Activated CD8-positive, alpha-beta memory T cell treated with anti-CD3 and anti-CD28 coated beads, Interleukin-2, amount 50 U/mL, for 24 hours (primary cell): ENCODE measurements around the gene GRK5.

Experiments used
- DNase-seq: peaks from one replicate; pipeline ENCODE4 v3.0.0-alpha.2; 2020; ENCODE audit errors: extremely low read depth

Gene GRK5

DNA sequence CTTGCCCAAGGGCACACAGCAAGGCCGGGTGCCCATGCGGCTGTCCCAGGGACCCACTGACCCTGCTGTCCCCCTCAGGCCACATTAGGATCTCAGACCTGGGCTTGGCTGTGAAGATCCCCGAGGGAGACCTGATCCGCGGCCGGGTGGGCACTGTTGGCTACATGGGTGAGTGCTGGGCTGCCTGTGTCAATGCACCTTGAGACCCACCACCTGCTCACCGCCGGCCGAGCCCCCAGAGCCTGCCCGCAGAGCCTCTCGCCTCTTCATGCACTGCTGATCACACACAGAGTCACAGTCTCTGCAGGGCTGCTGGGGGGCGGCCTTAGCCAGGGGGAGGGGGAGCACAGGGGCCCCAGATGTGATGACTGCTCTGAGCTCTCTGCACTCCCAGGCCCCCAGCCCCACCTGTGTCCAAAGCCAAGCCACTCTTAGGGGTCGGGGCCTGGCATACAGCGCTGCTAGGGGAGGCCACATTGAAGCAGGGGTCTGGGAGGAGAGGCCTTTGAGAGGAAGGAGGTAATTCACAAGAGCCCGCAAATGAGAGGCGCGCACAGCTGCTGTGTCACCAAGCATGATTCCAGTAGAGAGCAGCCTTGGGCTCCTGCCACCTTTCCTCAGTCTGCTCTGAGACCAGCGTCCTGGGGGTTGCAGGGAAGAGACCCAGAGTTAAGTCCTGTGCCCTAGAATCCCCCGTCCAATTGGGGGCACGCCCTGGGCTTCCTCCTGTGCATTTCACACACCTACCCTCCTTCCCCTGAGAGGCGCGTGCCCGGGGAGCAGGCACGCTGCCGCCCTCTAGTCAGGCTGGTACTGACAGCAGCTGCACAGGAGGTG is 234.8 kb downstream of the GRK5 start:
- no peak for DNase-seq

DNA sequence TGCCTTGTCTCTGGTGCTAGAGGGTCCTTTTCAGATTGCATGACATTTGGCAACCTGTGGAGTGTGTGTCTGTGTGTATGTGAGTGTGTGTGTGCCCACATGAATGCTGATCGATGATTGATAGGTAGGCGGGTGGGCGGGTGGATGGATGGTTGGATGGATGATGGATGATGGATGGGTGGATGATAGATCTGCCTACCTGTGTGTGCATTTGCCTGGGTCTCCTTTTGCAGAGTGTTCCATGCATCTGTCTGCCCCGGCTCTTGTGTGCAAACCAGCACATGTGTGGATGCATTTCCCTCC is 235.3 kb downstream of the GRK5 start:
- DNase-seq = no peak

DNA sequence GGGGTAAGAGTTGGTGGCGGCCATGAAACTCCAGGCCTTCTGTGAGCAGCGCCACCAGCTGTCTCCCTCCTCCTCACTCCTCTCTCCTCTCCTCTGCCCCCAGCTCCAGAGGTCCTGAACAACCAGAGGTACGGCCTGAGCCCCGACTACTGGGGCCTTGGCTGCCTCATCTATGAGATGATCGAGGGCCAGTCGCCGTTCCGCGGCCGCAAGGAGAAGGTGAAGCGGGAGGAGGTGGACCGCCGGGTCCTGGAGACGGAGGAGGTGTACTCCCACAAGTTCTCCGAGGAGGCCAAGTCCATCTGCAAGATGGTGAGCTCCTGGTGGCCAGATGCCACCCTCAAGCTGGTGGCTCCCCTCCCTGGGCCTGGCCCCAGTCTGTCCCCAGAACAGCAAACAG is 236.1 kb downstream of the GRK5 start:
- DNase-seq = no peak

DNA sequence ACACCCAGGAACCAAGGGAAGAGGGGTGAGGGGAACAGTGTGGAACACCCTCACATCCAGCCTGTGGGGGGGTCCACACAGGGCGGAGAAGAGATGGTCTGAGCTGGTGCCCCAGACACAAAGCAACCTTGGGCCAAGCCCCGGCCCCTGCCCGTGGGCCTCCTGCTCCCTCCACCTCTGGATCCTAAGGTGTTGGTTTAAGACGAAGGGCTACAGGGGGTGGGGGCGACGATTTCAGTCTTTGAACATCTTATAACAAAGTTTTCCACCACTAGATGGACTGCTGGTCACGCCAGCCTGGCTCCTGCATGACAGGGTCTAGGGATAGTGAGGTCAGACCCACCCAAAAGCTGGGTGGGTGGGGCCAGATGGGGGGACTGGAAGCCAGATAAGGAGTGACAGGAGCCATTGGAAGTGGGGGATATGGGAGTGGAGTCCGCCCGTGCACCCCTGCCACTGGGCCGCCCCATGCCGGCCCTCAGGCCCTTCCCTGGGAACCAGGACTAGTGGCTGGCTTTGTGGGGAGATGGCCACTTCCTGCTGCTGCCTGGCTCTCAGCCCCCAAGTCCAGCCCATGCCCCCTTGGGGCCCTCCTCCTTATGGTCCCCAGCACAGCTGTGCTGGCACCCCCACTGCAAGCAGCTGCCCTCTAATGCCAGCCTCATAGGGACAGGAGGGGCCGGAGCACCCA is 236.7 kb downstream of the GRK5 start:
- no peak for DNase-seq

DNA sequence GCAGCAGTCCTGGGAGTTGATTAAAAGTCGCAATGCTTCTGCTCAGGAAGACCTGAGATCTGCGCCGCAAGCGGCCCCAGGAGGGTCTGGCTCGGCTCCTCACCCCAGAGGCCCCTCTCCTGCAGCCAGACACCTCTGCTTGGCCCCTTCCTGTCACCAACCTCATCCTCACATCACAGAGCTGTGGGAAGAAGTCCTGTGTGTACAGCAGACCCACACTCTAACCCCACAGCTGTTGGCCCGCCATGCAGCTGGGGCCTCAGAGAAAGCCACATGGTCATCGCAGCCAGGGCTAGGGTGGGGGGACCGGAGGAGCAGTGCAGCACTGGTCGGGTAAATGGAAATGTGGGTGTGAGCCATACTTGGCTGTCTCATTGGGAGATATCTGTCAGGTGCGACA is 237.5 kb downstream of the GRK5 start:
- DNase-seq = no peak

DNA sequence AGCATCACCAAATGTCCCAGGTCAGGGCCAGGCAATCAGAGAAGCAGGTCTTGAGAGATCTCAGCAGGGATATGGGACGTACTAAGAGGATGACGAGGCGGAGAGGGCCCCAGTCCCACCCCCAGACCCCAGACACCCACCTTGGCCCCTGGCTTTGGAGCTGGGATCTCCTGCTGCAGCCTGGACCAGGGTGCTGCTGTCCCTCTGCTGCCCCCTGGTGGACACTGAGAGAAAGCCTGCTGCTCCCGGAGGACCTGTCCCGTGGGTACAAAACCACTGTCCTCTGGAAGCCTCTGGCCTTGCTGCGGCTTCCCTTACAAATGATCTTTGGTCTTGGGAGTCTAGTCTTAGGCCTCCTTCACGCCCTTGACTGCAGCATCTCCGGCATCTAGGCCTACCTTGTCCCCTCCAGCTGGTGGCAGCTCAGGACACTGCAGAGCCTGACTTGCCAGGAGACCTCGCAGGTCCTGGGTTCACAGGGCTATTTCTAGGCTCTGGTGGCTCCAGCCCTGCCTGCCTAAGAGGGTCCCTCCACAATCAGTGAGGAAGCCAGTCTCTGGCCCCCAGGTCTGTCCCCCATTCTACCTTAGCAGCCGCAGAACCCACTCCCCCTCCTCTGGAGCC is 238.1 kb downstream of the GRK5 start:
- peak; percentile 57 for DNase-seq

DNA sequence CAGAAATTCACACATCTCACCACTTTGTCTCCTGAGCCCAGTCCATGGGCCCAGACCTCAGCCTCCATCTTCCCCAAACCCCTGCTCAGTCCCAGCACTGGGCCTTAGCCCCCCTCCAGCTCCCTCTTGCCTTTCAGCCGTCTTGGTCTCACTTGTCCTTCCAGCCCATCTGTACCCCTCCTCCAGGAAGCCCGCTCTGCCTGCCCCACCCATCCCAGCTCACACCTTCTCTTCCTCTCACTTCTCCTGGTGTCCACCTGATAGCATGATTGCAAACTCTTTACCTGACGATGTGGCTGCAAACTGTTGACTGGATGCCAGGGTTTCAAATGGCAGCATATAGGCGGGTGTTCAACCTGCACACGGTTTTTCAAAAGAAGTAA is 238.6 kb downstream of the GRK5 start:
- no peak for DNase-seq

DNA sequence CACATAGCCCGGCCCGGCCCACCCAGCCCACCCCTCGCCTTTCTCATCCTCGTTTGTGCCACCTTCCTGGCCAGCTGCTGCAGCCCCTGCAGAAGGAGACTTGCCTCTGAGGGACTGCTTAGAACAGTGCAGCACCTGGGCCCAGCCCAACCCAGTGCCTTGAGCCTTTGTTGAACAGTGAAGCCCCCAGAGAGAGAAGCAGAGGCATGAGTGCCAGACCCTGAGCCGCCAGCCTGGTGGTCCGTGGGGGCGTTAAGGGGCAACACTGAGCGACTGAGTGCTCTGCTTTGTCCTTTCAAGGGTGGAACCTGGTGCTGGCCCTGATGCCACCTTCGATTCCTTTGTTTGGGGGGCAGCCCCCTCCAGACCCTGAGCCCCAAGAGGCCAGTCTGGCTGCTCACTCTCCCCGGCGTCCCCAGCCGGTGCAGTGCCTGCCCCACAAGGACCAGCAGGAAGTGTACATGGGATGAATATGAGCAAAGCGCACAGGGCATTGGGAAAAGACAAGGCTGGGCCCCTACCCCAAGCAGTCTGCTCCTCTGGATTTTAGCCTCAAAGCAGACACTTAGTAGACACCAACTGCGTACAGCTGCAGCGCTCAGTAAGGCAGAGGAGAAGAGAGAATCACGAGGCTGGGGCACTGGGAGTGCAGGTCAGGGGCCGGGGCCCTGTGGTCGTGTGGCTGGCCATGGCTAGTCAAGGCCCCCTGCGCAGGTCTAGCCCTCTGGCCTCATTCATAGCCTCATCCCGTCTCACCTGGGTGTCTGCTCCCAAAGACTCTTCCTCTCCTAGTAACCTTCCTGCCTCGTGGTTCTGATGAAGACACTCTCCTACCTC is 239.3 kb downstream of the GRK5 start:
- no peak for DNase-seq

DNA sequence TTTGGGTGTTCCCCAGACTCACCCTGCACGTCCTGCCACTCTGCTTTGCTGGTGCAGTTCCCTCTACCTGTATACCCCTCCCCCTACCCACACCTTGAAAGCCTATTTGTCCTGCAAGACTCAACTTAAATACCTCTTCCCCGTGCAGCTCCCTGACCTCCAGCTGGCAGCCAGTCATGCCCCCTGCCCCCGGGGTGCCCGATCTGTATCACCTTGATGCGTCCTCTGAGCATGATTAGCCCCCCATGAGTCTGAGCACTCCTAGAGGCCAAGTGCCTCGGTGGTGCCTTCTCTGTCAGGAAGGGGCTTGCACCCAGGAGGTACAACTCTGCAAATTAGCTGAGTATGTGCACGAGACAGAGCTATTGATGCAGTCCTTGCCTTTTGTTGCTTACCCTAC is 240.1 kb downstream of the GRK5 start:
- DNase-seq = no peak

DNA sequence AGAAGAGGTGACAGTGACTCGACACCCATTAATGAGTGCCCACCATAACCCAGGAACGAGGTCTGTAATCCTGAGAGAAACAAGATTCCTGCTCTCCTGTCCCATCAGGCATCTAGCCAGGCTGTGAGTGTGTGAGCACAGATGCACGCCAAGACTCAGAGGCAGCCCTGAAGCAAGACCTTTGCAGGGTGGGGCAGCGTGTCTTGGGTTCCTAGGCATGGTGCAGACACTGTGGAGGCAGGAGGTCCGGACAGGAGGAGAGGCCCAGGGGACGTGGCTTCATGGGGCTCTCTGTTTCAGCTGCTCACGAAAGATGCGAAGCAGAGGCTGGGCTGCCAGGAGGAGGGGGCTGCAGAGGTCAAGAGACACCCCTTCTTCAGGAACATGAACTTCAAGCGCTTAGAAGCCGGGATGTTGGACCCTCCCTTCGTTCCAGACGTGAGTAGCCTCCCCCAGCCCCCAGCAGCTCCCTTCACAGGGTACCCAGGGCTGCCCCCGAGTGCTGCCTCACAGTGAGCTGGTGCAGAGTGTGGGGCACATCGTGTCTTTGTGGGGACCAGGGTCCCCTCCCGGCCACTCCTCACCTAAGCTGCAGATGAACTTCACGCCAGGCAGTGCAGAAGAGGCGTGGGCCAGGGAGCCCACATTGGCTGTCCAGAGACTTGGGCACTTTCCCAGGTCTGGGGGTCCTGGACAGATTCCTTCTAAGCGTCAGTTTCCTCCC is 240.6 kb downstream of the GRK5 start:
- no peak for DNase-seq

DNA sequence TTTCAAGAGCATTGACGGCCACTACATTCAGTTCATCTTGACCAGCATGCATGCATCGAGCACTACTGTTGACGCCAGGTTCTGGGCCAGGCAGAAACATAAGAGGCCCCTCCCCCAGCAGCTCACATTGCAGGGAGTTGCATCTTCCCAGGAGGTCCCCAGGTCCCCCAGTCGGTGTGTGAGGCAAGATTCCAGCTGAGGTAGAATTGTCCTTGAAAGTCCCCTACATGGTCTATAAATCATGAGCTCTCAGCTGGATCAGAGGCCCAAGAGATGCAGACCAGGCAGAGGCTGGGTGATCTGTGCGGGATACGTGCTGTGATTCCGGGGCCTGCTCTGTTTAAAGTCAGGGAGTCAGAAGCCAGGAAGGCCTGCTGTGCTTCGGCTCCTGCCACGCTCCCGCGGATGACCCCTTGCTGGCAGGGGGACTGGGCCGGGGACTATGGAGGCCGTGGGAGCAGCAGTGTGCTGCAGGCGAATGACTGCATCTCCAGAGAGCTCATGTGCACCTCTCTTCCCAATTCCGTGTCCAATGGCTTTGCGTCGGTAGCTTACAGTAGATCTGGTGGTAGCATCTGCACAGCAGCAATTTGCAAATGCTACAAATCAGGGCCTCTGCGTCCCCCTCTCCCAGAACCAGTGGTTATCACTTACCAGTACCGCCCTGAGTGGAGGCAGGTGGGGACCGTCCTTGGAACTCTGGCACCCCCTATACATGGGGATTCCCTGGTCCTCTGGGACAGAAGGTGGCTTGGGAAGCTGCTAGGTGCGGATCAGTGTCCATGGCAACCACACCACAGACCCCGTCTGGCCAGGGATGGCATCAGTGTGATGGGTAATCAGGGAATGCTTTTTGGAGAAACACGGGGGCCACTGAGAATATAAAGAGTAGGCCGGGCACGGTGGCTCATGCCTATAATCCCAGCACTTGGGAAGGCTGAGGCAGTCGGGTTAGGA is 241.5 kb downstream of the GRK5 start:
- DNase-seq = no peak

DNA sequence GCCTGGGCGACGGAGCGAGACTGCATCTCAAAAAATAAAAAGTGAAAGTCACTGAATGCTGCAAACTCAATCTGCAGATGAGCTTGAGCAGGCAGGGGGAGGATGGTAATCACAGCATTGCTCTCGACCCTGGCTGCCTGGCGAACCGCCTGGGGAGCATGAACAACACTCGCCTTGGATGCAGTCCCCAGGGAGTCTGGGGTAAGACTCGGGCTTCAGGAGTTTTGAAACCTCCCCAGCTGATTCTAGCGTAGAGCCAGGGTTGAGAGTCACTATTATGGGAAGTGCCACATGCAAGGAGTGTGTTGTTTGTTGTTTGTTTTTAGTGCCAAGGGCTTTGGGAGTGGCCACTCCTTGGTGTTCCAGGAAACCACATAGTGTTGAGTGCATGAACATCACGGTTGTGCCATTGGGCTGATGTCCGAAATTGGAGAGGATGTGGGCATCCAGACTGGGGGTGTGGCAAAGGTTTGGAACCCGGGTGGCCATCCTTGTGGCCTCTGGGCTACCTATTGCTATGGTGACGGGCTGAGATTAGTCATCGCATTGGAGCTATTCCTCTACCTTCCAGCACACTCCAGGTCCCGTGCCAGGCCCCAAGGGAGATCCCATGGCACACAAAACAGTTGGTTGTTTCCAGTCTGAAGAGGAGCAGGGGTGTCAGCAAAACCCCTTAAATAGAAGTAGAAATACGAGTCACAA is 242.5 kb downstream of the GRK5 start:
- DNase-seq = no peak

DNA sequence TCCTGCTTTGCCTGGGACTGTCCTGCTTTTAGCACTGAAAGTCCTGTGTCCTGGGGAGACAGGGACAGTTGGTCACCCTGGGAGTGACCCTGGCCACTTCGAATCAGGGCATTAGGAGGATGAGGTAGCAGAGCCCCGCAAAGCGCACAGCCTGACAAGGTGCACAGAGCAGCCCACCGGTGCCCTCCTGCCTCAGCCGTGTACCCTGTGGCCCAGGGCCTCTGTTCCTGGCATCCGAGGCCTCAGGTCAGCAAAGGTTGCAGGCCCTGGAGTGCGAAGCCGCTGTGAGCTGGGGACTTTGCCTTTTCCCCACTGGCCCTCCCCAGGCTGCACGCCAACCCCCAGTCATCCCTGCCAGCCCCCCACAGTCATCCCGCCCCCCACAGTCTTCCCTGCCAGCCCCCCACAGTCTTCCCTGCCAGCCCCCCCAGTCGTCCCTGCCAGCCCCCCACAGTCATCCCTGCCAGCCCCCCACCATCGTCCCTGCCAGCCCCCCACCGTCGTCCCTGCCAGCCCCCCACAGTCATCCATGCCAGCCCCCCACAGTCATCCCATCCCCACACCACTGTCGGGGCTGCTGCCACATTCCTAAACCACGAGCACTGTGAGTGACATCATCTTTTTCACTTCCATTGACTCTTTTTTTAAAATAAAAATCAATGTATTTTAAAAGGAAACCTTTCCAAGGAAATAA is 243.4 kb downstream of the GRK5 start:
- DNase-seq = no peak

DNA sequence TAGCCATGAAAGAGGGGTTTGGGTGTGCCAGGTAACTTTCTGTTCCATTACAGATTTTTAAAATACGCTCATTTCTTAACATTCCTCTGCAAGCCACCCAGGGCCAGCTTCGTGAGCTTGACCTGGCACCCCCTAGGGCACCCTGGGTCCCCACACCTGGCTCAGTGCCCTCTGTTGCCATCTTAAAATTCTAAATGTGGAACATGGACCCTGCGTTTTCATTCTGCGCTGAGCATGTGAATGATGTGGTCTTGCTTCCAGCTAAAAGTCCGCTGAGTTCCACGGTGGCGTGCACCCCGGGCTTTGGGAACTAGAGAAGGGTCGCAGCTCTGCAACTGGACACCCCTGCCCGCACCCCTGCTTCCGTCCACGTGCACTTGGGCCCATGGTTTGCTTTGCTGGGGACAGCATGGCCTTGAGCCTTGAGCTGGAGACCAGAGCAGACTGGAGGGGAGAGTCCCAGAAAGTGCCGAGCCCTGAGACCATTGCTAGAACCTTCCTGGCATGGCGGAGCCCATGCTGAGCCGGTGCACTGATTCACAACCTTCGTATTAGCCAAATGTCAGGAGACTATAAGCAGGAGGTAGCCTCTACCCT is 244.0 kb downstream of the GRK5 start:
- no peak for DNase-seq

DNA sequence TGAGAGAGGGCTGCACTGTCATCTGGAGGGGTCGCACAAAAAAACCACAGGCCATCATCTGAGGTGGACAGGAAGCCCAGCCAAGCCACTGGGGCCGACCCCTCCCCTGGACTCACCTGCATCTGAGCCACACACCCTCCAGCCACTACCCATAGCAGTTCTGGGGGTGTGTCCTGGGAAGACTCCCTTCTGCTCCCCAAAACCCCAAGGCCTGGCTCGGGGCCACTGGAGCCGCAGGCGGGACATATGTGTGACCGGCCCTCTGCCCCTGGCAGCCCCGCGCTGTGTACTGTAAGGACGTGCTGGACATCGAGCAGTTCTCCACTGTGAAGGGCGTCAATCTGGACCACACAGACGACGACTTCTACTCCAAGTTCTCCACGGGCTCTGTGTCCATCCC is 245.0 kb downstream of the GRK5 start:
- no peak for DNase-seq

DNA sequence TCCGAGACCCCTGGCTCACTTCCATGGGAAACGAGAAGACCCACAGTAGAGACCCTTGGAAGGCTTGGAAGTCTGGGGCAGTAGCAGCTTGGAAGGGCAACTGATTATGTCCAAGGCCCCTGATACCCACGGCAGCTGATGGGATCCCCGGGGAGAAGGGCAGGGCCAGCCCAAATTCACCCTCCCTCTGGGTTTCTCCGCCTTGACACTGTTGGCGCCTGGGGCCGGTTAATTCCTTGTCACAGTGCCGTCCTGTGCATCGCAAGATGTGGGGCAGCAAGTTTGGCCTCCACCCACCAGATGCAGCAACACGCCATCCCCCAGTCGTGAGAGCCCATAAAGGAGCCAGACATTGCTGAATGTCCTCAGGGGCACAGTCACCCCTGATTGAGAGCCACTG is 245.9 kb downstream of the GRK5 start:
- no peak for DNase-seq

DNA sequence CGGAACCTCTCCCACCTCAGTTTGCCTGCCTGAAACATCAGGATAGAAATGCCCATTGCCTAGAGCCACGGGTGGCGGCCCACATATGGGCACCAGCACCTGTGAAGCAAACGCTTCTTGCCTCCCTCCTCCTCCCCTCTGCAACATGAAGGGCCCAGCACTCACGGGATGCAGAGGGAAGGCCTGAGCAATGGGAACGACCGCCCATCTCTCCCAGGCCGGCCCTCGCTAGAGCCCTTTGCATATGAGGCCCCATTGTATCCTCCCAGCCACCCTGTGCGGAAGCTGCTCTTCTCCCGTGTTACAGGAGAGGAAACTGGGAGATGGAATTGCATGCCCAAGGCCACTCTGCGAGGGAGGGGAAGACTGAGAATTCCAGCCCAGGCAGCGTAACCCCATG is 246.9 kb downstream of the GRK5 start:
- DNase-seq = no peak

DNA sequence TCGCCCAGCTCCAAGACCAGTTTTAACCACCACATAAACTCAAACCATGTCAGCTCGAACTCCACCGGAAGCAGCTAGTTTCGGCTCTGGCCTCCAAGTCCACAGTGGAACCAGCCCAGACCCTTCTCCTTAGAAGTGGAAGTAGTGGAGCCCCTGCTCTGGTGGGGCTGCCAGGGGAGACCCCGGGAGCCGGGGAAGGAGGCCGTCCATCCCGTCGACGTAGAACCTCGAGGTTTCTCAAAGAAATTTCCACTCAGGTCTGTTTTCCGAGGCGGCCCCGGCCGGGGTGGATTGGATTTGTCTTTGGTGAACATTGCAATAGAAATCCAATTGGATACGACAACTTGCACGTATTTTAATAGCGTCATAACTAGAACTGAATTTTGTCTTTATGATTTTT is 247.6 kb downstream of the GRK5 start:
- no peak for DNase-seq
